GM18508 (cell line): ENCODE measurements around the gene GOLGA3.
"Not testable (repeated sequence)": the region's sequence is repeated elsewhere in the genome, so short reads cannot be mapped to it uniquely, and the experiment has no call there.

Source experiments
- ATAC-seq: cut with Tn5 transposase; IDR thresholded peaks from one replicate; pipeline ENCODE4 v1.9.1; 2021; ENCODE audit warnings: moderate number of reproducible peaks; ENCODE audit not compliant: insufficient read depth, unreplicated experiment

Gene GOLGA3

GRCh38 chr12:132844681-132845080, 16.0 kb upstream of the GOLGA3 start:
- not testable (repeated sequence) for ATAC-seq

GRCh38 chr12:132842449-132843045, 13.9 kb upstream of the GOLGA3 start:
- no peak for ATAC-seq

GRCh38 chr12:132841151-132841550, 12.5 kb upstream of the GOLGA3 start:
- no peak for ATAC-seq

- no peak for ATAC-seq
Measured at GRCh38 chr12:132840536-132840935, 11.9 kb upstream of the GOLGA3 start.

- no peak for ATAC-seq
Measured at GRCh38 chr12:132839558-132840235, 11.0 kb upstream of the GOLGA3 start.

GRCh38 chr12:132838410-132839080, 9.9 kb upstream of the GOLGA3 start:
- ATAC-seq: no peak

- ATAC-seq: no peak
Measured at GRCh38 chr12:132837693-132838409, 9.2 kb upstream of the GOLGA3 start.

- no peak for ATAC-seq
Measured at GRCh38 chr12:132836795-132837331, 8.2 kb upstream of the GOLGA3 start.

GRCh38 chr12:132836230-132836629, 7.6 kb upstream of the GOLGA3 start:
- ATAC-seq: not testable (repeated sequence)

GRCh38 chr12:132835076-132836025, 6.7 kb upstream of the GOLGA3 start:
- no peak for ATAC-seq

- no peak for ATAC-seq
Measured at GRCh38 chr12:132834181-132834711, 5.6 kb upstream of the GOLGA3 start.

GRCh38 chr12:132833341-132833740, 4.7 kb upstream of the GOLGA3 start:
- ATAC-seq: no peak

GRCh38 chr12:132831771-132832170, 3.1 kb upstream of the GOLGA3 start:
- no peak for ATAC-seq

GRCh38 chr12:132827763-132828703, 636 bp downstream of the GOLGA3 start:
- ATAC-seq: no peak

GRCh38 chr12:132825861-132826260, 2.8 kb downstream of the GOLGA3 start:
- ATAC-seq: no peak

GRCh38 chr12:132825089-132825488, 3.6 kb downstream of the GOLGA3 start:
- no peak for ATAC-seq

- ATAC-seq: no peak
Measured at GRCh38 chr12:132824053-132824452, 4.6 kb downstream of the GOLGA3 start.

GRCh38 chr12:132818562-132818961, 10.1 kb downstream of the GOLGA3 start:
- no peak for ATAC-seq
